GM12878 (cell line): ENCODE measurements around the gene CCM2. TPM values are rescaled to one million over a fixed set of nuclear protein-coding genes. Genes with fewer than 3 reads are reported as not detected.

ENCODE experiments used
- ATAC-seq: fragments of 200-7000 bp; cut with Tn5 transposase; 3 replicates; pipeline ENCODE4 v1.9.1; 2020; ENCODE audit warnings: mild to moderate bottlenecking, moderate library complexity
- BruUV-seq: library from RNA; stranded (reverse); fragments of 400-500 nt; replicated peaks from 2 replicates; lab custom pipeline; 2021; lab: Mats Ljungman, UMichigan
- CTCF ChIA-PET: fragments of 300-600 bp; sonication (Branson Sonifier 250); formaldehyde crosslinking; extraction: SDS; loops from one replicate; lab custom pipeline; 2021; ENCODE audit warnings: inconsistent platforms; lab: Yijun Ruan, JAX
- POLR2A ChIA-PET: fragments of 350-600 bp; formaldehyde crosslinking; extraction: SDS; loops from one replicate; lab custom pipeline; 2021; ENCODE audit warnings: inconsistent platforms; lab: Charles Lee
- RAD21 ChIA-PET: fragments of 300-600 bp; sonication (Branson Sonifier 250); formaldehyde crosslinking; loops from one replicate; lab custom pipeline; 2023; ENCODE audit warnings: antibody characterized with exemption; ENCODE audit not compliant: unreplicated experiment; lab: Charles Lee
- SMC1A ChIA-PET: fragments of 300-600 bp; sonication (Branson Sonifier 250); formaldehyde crosslinking; loops from one replicate; lab custom pipeline; 2023; ENCODE audit not compliant: unreplicated experiment, uncharacterized antibody; lab: Charles Lee
- DNase-seq: peaks from one replicate; pipeline ENCODE4 v3.0.0-alpha.2; 2011; ENCODE audit warnings: low read depth, low spot score
- FAIRE-seq: peaks from 3 replicates; lab custom pipeline; 2011; peaks lifted over from hg19 to GRCh38; lab: Jason Lieb, UNC
- H2AFZ ChIP-seq: 2 replicates; pipeline ENCODE4 v1.6.0; 2011; ENCODE audit warnings: low read depth, low read length, control low read depth; ENCODE audit not compliant: control insufficient read depth
- H3K27ac ChIP-seq: 2 replicates; pipeline ENCODE4 v1.5.1; 2011; ENCODE audit warnings: control low read depth; ENCODE audit not compliant: control insufficient read depth, insufficient read depth
- H3K27me3 ChIP-seq, 2 experiments: replicated peaks in 1 of 2; 2 replicates each; pipeline versions ENCODE4 v1.6.0 to v1.6.1; 2011; ENCODE audit warnings: low read length in 1 of 2; ENCODE audit not compliant: control insufficient read depth in 2 of 2, insufficient read depth in 2 of 2
- H3K36me3 ChIP-seq, 2 experiments: 2 replicates each; pipeline ENCODE4 v1.5.1; 2011; ENCODE audit warnings: low read length in 1 of 2; ENCODE audit not compliant: control insufficient read depth in 2 of 2, insufficient read depth in 2 of 2
- H3K4me1 ChIP-seq: 2 replicates; pipeline ENCODE4 v1.6.1; 2011; ENCODE audit warnings: mild to moderate bottlenecking, low read length, moderate library complexity, mixed read lengths; ENCODE audit not compliant: control insufficient read depth, insufficient read depth
- H3K4me2 ChIP-seq: 2 replicates; pipeline ENCODE4 v1.6.0; 2011; ENCODE audit warnings: control low read depth; ENCODE audit not compliant: control insufficient read depth, insufficient read depth
- H3K4me3 ChIP-seq: fragments of 200-600 bp; sonication (generic); 2 replicates; pipeline ENCODE4 v1.5.1; 2016
- H3K79me2 ChIP-seq: 2 replicates; pipeline ENCODE4 v1.6.0; 2011; ENCODE audit warnings: low read length; ENCODE audit not compliant: control insufficient read depth, insufficient read depth
- H3K9ac ChIP-seq: 2 replicates; pipeline ENCODE4 v1.8.0; 2011; ENCODE audit warnings: low read length, control low read depth, mixed read lengths; ENCODE audit not compliant: control insufficient read depth, insufficient read depth
- H3K9me3 ChIP-seq: replicated peaks from 3 replicates; pipeline ENCODE4 v1.5.1; 2011; ENCODE audit warnings: mild to moderate bottlenecking, low read length; ENCODE audit not compliant: control insufficient read depth, insufficient read depth
- H4K20me1 ChIP-seq: 2 replicates; pipeline ENCODE4 v1.6.0; 2011; ENCODE audit not compliant: control insufficient read depth, insufficient read depth
- BCLAF1 ChIP-seq: fragments of 450-650 bp; IDR thresholded peaks from 2 replicates; pipeline ENCODE4 v1.6.1; 2017; ENCODE audit warnings: antibody characterized with exemption, mild to moderate bottlenecking, moderate library complexity
- CHD4 ChIP-seq: fragments of 200-600 bp; sonication (generic); IDR thresholded peaks from 2 replicates; pipeline ENCODE4 v1.6.1; 2016; ENCODE audit warnings: mild to moderate bottlenecking
- FOXM1 ChIP-seq: IDR thresholded peaks from 2 replicates; pipeline ENCODE4 v1.6.1; 2012; ENCODE audit warnings: low read depth, mild to moderate bottlenecking, inconsistent platforms, low read length, moderate library complexity
- GATAD2B ChIP-seq: fragments of 450-650 bp; conservative IDR thresholded peaks from 2 replicates; pipeline ENCODE4 v1.6.1; 2017; ENCODE audit warnings: low read depth, mild to moderate bottlenecking, moderate library complexity
- MAX ChIP-seq: IDR thresholded peaks from 2 replicates; pipeline ENCODE4 v1.6.1; 2012; ENCODE audit warnings: low read depth, low read length, improper control_type of control experiment
- MTA2 ChIP-seq: fragments of 450-650 bp; IDR thresholded peaks from 2 replicates; pipeline ENCODE4 v1.6.1; 2016; ENCODE audit warnings: low read depth, mild to moderate bottlenecking, moderate library complexity
- MYB ChIP-seq: fragments of 150-350 bp; IDR thresholded peaks from 2 replicates; pipeline ENCODE4 v1.6.1; 2014; ENCODE audit warnings: mild to moderate bottlenecking, low read depth, low read length, borderline replicate concordance
- NFYB ChIP-seq: IDR thresholded peaks from 2 replicates; pipeline ENCODE4 v1.6.1; 2011; ENCODE audit warnings: low read depth, mild to moderate bottlenecking, low read length, improper control_type of control experiment, moderate library complexity; ENCODE audit not compliant: insufficient read depth
- POU2F2 ChIP-seq: IDR thresholded peaks from 3 replicates; pipeline ENCODE4 v1.6.1; 2011; ENCODE audit warnings: low read depth, mild to moderate bottlenecking, low read length, borderline replicate concordance
- REST ChIP-seq: IDR thresholded peaks from 2 replicates; pipeline ENCODE4 v1.6.1; 2012; ENCODE audit warnings: mild to moderate bottlenecking, low read depth, low read length
- SMAD5 ChIP-seq: IDR thresholded peaks from 2 replicates; pipeline ENCODE4 v1.6.1; 2016; ENCODE audit warnings: antibody characterized with exemption, low read depth
- SUZ12 ChIP-seq: fragments of 200-600 bp; sonication (generic); IDR thresholded peaks from one replicate; pipeline ENCODE4 v1.6.1; 2018; ENCODE audit warnings: antibody characterized with exemption, mild to moderate bottlenecking; ENCODE audit not compliant: unreplicated experiment
- TAF1 ChIP-seq: IDR thresholded peaks from 2 replicates; pipeline ENCODE4 v1.6.1; 2011; ENCODE audit warnings: mild to moderate bottlenecking, low read depth, low read length, borderline replicate concordance
- TARDBP ChIP-seq: IDR thresholded peaks from 2 replicates; pipeline ENCODE4 v1.6.1; 2016; ENCODE audit warnings: borderline replicate concordance
- ZBTB33 ChIP-seq: fragments of 450-650 bp; IDR thresholded peaks from 2 replicates; pipeline ENCODE4 v1.6.1; 2017; ENCODE audit warnings: mild to moderate bottlenecking
- ZNF217 ChIP-seq: fragments of 450-650 bp; IDR thresholded peaks from 2 replicates; pipeline ENCODE4 v1.6.1; 2017; ENCODE audit warnings: antibody characterized with exemption, mild to moderate bottlenecking
- whole genome bisulfite sequencing: methylation state at CpG from one replicate; pipeline ENCODE4 v1.1.6; 2016; ENCODE audit warnings: low lambda C conversion rate; ENCODE audit not compliant: insufficient replicate concordance, insufficient coverage; ENCODE audit errors: missing lambda C conversion rate; 5-methylcytosine and 5-hydroxymethylcytosine counted together
- in situ Hi-C: fragments of 300-500 bp; cut with MboI; formaldehyde crosslinking; loops from 9 replicates; pipeline ENCODE4 v1.14.3; 2018; ENCODE audit warnings: mixed read lengths
- intact Hi-C: fragments of 100-400 bp; cut with micrococcal nuclease; formaldehyde crosslinking; loops from one replicate; pipeline ENCODE4 v1.14.2; 2022; ENCODE audit not compliant: unreplicated experiment
- polyA plus RNA-seq, 11 experiments: library from polyadenylated mRNA; depleted of rRNA in 4 of 11; unstranded in 6 of 11; stranded (reverse) in 5 of 11; fragments of >200 nt; fragmentation: Nextera tagmentation in 4 of 11; fragmentation: Illumina TruSeq in 1 of 11; extraction: Ambion mirVana in 4 of 11; extraction: Trizol in 1 of 11; gene quantifications; 1 replicate in 1 of 11; 2 replicates in 10 of 11; pipeline versions ENCODE4 v1.2.1 to v1.2.3, GENCODE V29; 2011 to 2016; ENCODE audit warnings: inconsistent platforms in 2 of 11, missing spikeins in 2 of 11, low read depth in 1 of 11
- total RNA-seq, 4 experiments: library from RNA; depleted of rRNA in 3 of 4; stranded (reverse); fragments of >200 nt in 3 of 4; fragmentation: Illumina TruSeq in 1 of 4; extraction: Trizol in 1 of 4; gene quantifications; 2 replicates each; pipeline versions ENCODE4 v1.2.1 to v1.2.3, GENCODE V29; 2013 to 2021

CCM2 gene
- total and polyA plus RNA-seq, 10 of the 15 experiments (the other 5 are each of a cell fraction or from before 2014, with no cell fraction given): 1.00 to 82.3 (median 48.7) TPM

GRCh38 chr7:45073786-45074527, 74.0 kb downstream of the CCM2 start:
- Histone ChIP-seq H3K9ac (no peak overlapping the region), H3K27ac (no peak overlapping the region), H3K4me3 (no peak overlapping the region), H3K79me2 (no peaks in the 10 kb centered on the region), H3K4me2 (no peak overlapping the region), H3K27me3 (no peaks in the 10 kb centered on the region), H4K20me1 (no peaks in the 10 kb centered on the region), H3K36me3 (peaks cover 23 to 56% of the 10 kb centered on the region in 2 experiments), H3K9me3 (no peaks in the 10 kb centered on the region), H3K4me1 (no peaks in the 10 kb centered on the region), H2AFZ (no peak overlapping the region)
- intact Hi-C loops (no loop called here), in situ Hi-C loops (no loop called here)
- ATAC-seq (no peak), FAIRE-seq (no peak), DNase-seq (no peak)
- 94% methylated on average over 15 of the region's 15 CpGs for WGBS
- POLR2A ChIA-PET: no interaction called here
- CTCF ChIA-PET: interaction anchor here (0.7 kb wide), 1 partner anchor 100 kb away, joined by 3 read pairs; no protein-coding TSS in a partner anchor
- RAD21 ChIA-PET: interaction anchor here (1.5 kb wide), 1 partner anchor 100 kb away, joined by 5 read pairs; no protein-coding TSS in a partner anchor
- no TSS peak for BruUV-seq
- SMC1A ChIA-PET: interaction anchor here (1.5 kb wide), 1 partner anchor 100 kb away, joined by 7 read pairs; no protein-coding TSS in a partner anchor
- TF ChIP-seq BCLAF1 (no peak), SMAD5 (no peak), ZNF217 (no peak), GATAD2B (no peak), SUZ12 (no peak), MAX (no peak), FOXM1 (no peak), CHD4 (no peak), ZBTB33 (no peak), MYB (no peak), POU2F2 (no peak), MTA2 (no peak), TARDBP (no peak), TAF1 (no peak), REST (no peak), NFYB (no peak)
